Mesendoderm (in vitro differentiated cells): ENCODE results near the gene GPR143.

Experiments used
- DNase-seq: peaks from one replicate; pipeline ENCODE4 v3.0.0; 2013
- H2AK5ac ChIP-seq: 2 replicates; pipeline ENCODE4 v1.6.1; 2013; ENCODE audit warnings: low read length, inconsistent platforms
- H2BK120ac ChIP-seq: 2 replicates; pipeline ENCODE4 v1.6.1; 2013; ENCODE audit warnings: low read depth, mild to moderate bottlenecking, low read length, moderate library complexity, mixed read lengths
- H2BK15ac ChIP-seq: replicated peaks from 2 replicates; pipeline ENCODE4 v1.6.1; 2013; ENCODE audit warnings: low read depth, mild to moderate bottlenecking, moderate library complexity
- H2BK5ac ChIP-seq: 2 replicates; pipeline ENCODE4 v1.6.1; 2013; ENCODE audit warnings: low read length, inconsistent platforms
- H3K18ac ChIP-seq: 2 replicates; pipeline ENCODE4 v1.6.1; 2013; ENCODE audit warnings: mild to moderate bottlenecking, low read length, mixed read lengths
- H3K23ac ChIP-seq: one replicate; pipeline ENCODE4 v1.6.1; 2013; ENCODE audit warnings: low read length
- H3K27ac ChIP-seq: 2 replicates; pipeline ENCODE4 v1.5.1; 2013; ENCODE audit warnings: low read depth, mild to moderate bottlenecking, inconsistent platforms, low read length, moderate library complexity
- H3K27me3 ChIP-seq: 2 replicates; pipeline ENCODE4 v1.6.1; 2013; ENCODE audit warnings: low read length, control low read depth, mild to moderate bottlenecking, inconsistent platforms; ENCODE audit not compliant: insufficient read depth, poor library complexity
- H3K36me3 ChIP-seq: 2 replicates; pipeline ENCODE4 v1.6.1; 2013; ENCODE audit warnings: low read length, inconsistent platforms; ENCODE audit not compliant: control insufficient read depth, insufficient read depth
- H3K4ac ChIP-seq: one replicate; pipeline ENCODE4 v1.6.1; 2013; ENCODE audit warnings: low read depth, mild to moderate bottlenecking, low read length, moderate library complexity
- H3K4me1 ChIP-seq: 2 replicates; pipeline ENCODE4 v1.6.1; 2013; ENCODE audit warnings: low read depth, low read length, inconsistent platforms; ENCODE audit not compliant: control insufficient read depth
- H3K4me2 ChIP-seq: 2 replicates; pipeline ENCODE4 v1.6.1; 2013; ENCODE audit warnings: low read length
- H3K4me3 ChIP-seq: 2 replicates; pipeline ENCODE4 v1.5.1; 2013; ENCODE audit warnings: mild to moderate bottlenecking, low read length
- H3K56ac ChIP-seq: one replicate; pipeline ENCODE4 v1.6.1; 2013; ENCODE audit warnings: low read length
- H3K79me1 ChIP-seq: 2 replicates; pipeline ENCODE4 v1.6.1; 2013; ENCODE audit warnings: low read length, inconsistent platforms
- H3K79me2 ChIP-seq: 2 replicates; pipeline ENCODE4 v1.6.1; 2013; ENCODE audit warnings: mild to moderate bottlenecking, low read length; ENCODE audit not compliant: control insufficient read depth, insufficient read depth
- H3K9ac ChIP-seq: 2 replicates; pipeline ENCODE4 v1.6.1; 2013; ENCODE audit warnings: low read length, inconsistent platforms
- H4K5ac ChIP-seq: one replicate; pipeline ENCODE4 v1.6.1; 2013; ENCODE audit warnings: low read length
- H4K8ac ChIP-seq: one replicate; pipeline ENCODE4 v1.6.1; 2013; ENCODE audit warnings: low read depth, mild to moderate bottlenecking, control low read depth, low read length, moderate library complexity
- WGBS: extraction: QIAGEN DNeasy Blood & Tissue Kit; methylation state at CpG from one replicate; pipeline ENCODE4 v1.1.7; 2013; ENCODE audit warnings: low lambda C conversion rate, missing lambda C conversion rate; ENCODE audit not compliant: insufficient coverage; ENCODE audit errors: extremely low coverage; 5-methylcytosine and 5-hydroxymethylcytosine counted together

GPR143 gene

DNA sequence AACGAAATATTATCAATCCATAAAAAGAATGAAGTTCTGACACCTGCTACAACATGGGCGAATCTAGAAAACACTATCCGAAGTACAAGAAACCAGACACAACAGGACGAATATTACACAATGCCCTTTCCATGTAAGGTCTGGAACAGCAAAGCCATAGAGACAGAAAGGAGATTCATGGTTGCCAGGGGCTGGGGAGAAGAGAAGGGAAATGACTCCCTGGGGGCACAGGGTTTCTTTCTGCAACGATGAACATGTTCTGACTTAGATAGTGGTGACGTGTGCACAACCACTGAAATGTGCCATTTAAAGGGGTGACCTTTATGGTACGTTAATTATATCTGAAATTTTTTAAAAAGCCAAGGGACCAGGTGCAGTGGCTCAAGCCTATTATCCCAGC lies 28.3 kb downstream of the GPR143 start:
- Histone ChIP-seq H3K18ac (no peak overlapping the region), H4K5ac (no peak overlapping the region), H2BK120ac (no peak overlapping the region), H3K9ac (no peak overlapping the region), H3K27me3 (no peaks in the 10 kb centered on the region), H3K36me3 (no peaks in the 10 kb centered on the region), H3K56ac (no peak overlapping the region), H3K4me2 (no peak overlapping the region), H4K8ac (no peak overlapping the region), H2AK5ac (no peak overlapping the region), H2BK5ac (no peak overlapping the region), H3K4ac (no peak overlapping the region), H3K4me3 (no peak overlapping the region), H3K23ac (no peak overlapping the region), H3K4me1 (no peaks in the 10 kb centered on the region), H2BK15ac (no peak overlapping the region), H3K79me2 (no peaks in the 10 kb centered on the region), H3K27ac (no peak overlapping the region), H3K79me1 (no peaks in the 10 kb centered on the region)
- WGBS, result no CpG with 5 or more reads among the region's 7 CpGs
- no peak for DNase-seq

GRCh38 chrX:9730752-9731151 lies 34.9 kb downstream of the GPR143 start:
- Histone ChIP-seq H3K79me1 (no peaks in the 10 kb centered on the region), H3K4me1 (no peaks in the 10 kb centered on the region), H2BK15ac (no peak overlapping the region), H3K9ac (no peak overlapping the region), H3K4me2 (no peak overlapping the region), H3K27ac (no peak overlapping the region), H4K8ac (no peak overlapping the region), H3K4ac (no peak overlapping the region), H3K79me2 (no peaks in the 10 kb centered on the region), H2AK5ac (no peak overlapping the region), H3K36me3 (no peaks in the 10 kb centered on the region), H3K4me3 (no peak overlapping the region), H3K23ac (no peak overlapping the region), H3K18ac (no peak overlapping the region), H2BK5ac (no peak overlapping the region), H4K5ac (no peak overlapping the region), H2BK120ac (no peak overlapping the region), H3K27me3 (no peaks in the 10 kb centered on the region), H3K56ac (no peak overlapping the region)
- no peak for DNase-seq
- WGBS, result no CpG with 5 or more reads among the region's 1 CpG

GRCh38 chrX:9730078-9730477 lies 35.6 kb downstream of the GPR143 start:
- H4K8ac ChIP-seq, result no peak overlapping the region
- no peak for DNase-seq
- H3K9ac ChIP-seq, result no peak overlapping the region
- no peaks in the 10 kb centered on the region for H3K79me2 ChIP-seq
- no peak overlapping the region for H3K4me2 ChIP-seq
- H3K36me3 ChIP-seq, result no peaks in the 10 kb centered on the region
- H3K4me1 ChIP-seq, result no peaks in the 10 kb centered on the region
- H2BK15ac ChIP-seq, result no peak overlapping the region
- WGBS, result no CpG with 5 or more reads among the region's 3 CpGs
- no peak overlapping the region for H3K23ac ChIP-seq
- no peaks in the 10 kb centered on the region for H3K79me1 ChIP-seq
- H3K56ac ChIP-seq, result no peak overlapping the region
- no peak overlapping the region for H2BK120ac ChIP-seq
- H2BK5ac ChIP-seq, result no peak overlapping the region
- H3K18ac ChIP-seq, result no peak overlapping the region
- no peak overlapping the region for H3K4me3 ChIP-seq
- H3K4ac ChIP-seq, result no peak overlapping the region
- no peaks in the 10 kb centered on the region for H3K27me3 ChIP-seq
- H2AK5ac ChIP-seq, result no peak overlapping the region
- H3K27ac ChIP-seq, result no peak overlapping the region
- no peak overlapping the region for H4K5ac ChIP-seq

- Histone ChIP-seq H2AK5ac (no peak overlapping the region), H3K4me2 (no peak overlapping the region), H3K23ac (no peak overlapping the region), H3K4me3 (no peak overlapping the region), H2BK5ac (no peak overlapping the region), H3K79me1 (no peaks in the 10 kb centered on the region), H4K8ac (no peak overlapping the region), H4K5ac (no peak overlapping the region), H3K18ac (no peak overlapping the region), H2BK15ac (no peak overlapping the region), H3K4ac (no peak overlapping the region), H3K4me1 (no peaks in the 10 kb centered on the region), H3K27ac (no peak overlapping the region), H3K56ac (no peak overlapping the region), H2BK120ac (no peak overlapping the region), H3K79me2 (no peaks in the 10 kb centered on the region), H3K9ac (no peak overlapping the region), H3K27me3 (no peaks in the 10 kb centered on the region), H3K36me3 (no peaks in the 10 kb centered on the region)
- DNase-seq, result no peak
- WGBS, result no CpG with 5 or more reads among the region's 5 CpGs
Observed at GRCh38 chrX:9729171-9729885, 36.3 kb downstream of the GPR143 start.

DNA sequence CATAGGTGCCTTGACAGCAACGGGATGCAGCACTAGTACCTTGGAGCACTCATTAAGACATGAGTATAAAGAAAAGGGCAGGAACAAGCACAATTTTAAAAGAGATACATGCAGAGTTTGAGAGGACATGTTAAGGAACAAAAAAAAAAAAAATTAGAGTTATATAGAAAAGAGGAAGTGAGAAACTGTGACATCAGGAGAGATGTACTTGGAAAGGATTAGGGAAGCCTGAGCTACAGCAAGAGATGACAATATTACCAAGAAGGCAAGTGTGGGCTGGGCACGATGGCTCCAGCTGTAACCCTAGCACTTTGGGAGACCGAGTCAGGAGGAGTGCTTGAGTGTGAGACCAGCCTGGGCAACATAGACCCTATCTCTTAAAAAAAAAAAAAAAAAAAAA lies 37.4 kb downstream of the GPR143 start:
- H3K23ac ChIP-seq, result no peak overlapping the region
- no peaks in the 10 kb centered on the region for H3K4me1 ChIP-seq
- H3K27me3 ChIP-seq, result no peaks in the 10 kb centered on the region
- H3K18ac ChIP-seq, result no peak overlapping the region
- H3K79me2 ChIP-seq, result no peaks in the 10 kb centered on the region
- no peak overlapping the region for H3K4me2 ChIP-seq
- H3K56ac ChIP-seq, result no peak overlapping the region
- H4K8ac ChIP-seq, result no peak overlapping the region
- no peak overlapping the region for H2AK5ac ChIP-seq
- no peaks in the 10 kb centered on the region for H3K36me3 ChIP-seq
- H4K5ac ChIP-seq, result no peak overlapping the region
- DNase-seq, result no peak
- no peak overlapping the region for H3K4me3 ChIP-seq
- H3K79me1 ChIP-seq, result no peaks in the 10 kb centered on the region
- H3K27ac ChIP-seq, result no peak overlapping the region
- no CpG with 5 or more reads among the region's 3 CpGs for WGBS
- H2BK120ac ChIP-seq, result no peak overlapping the region
- no peak overlapping the region for H2BK15ac ChIP-seq
- no peak overlapping the region for H3K9ac ChIP-seq
- no peak overlapping the region for H3K4ac ChIP-seq
- H2BK5ac ChIP-seq, result no peak overlapping the region

GRCh38 chrX:9724711-9725110 lies 40.9 kb downstream of the GPR143 start:
- no peaks in the 10 kb centered on the region for H3K79me2 ChIP-seq
- no peak overlapping the region for H3K56ac ChIP-seq
- no peak overlapping the region for H2AK5ac ChIP-seq
- H3K18ac ChIP-seq, result no peak overlapping the region
- H3K79me1 ChIP-seq, result no peaks in the 10 kb centered on the region
- no peak overlapping the region for H3K27ac ChIP-seq
- no CpG with 5 or more reads among the region's 2 CpGs for WGBS
- peaks cover 1% of the 10 kb centered on the region for H3K36me3 ChIP-seq
- no peak overlapping the region for H3K4ac ChIP-seq
- no peaks in the 10 kb centered on the region for H3K4me1 ChIP-seq
- H3K4me3 ChIP-seq, result no peak overlapping the region
- H3K23ac ChIP-seq, result no peak overlapping the region
- no peak overlapping the region for H2BK15ac ChIP-seq
- no peak overlapping the region for H4K5ac ChIP-seq
- H3K27me3 ChIP-seq, result no peaks in the 10 kb centered on the region
- H2BK5ac ChIP-seq, result no peak overlapping the region
- no peak overlapping the region for H3K4me2 ChIP-seq
- H4K8ac ChIP-seq, result no peak overlapping the region
- no peak overlapping the region for H2BK120ac ChIP-seq
- no peak overlapping the region for H3K9ac ChIP-seq
- DNase-seq, result no peak
